Measurements from ENCODE around the gene GALNT12.

GALNT12 gene

DNA sequence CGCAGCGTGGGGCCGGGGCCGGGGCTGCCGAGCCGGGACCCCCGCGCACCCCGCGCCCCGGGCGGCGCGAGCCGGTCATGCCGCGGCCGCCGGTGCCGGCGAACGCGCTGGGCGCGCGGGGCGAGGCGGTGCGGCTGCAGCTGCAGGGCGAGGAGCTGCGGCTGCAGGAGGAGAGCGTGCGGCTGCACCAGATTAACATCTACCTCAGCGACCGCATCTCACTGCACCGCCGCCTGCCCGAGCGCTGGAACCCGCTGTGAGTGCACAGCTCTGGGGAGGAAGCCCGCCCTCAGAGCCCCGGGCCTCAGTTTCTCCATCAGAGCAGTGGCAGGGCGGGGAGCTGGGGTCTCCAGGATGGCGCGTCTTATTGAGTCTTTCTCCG, 335 bp downstream of the GALNT12 start:
- Histone ChIP-seq H3K9me3 (ENCODE audit: control insufficient read depth, insufficient read depth, low read length) (no peaks in the 10 kb centered on the region), H3K9ac (ENCODE audit: low read depth, low read length) (no peak overlapping the region), H3K4me1 (ENCODE audit: control insufficient read depth, insufficient read depth, low read length) (peaks cover 24% of the 10 kb centered on the region), H3K27me3 (ENCODE audit: control insufficient read depth, insufficient read depth, low read length) (peaks cover 7% of the 10 kb centered on the region), H3K4me3 (ENCODE audit: low read depth, low read length) (peak overlapping the region; percentile 71), H3K27ac (ENCODE audit: low read depth, low read length) (no peak overlapping the region), H3K36me3 (ENCODE audit: control insufficient read depth, insufficient read depth, low read length) (no peaks in the 10 kb centered on the region)

DNA sequence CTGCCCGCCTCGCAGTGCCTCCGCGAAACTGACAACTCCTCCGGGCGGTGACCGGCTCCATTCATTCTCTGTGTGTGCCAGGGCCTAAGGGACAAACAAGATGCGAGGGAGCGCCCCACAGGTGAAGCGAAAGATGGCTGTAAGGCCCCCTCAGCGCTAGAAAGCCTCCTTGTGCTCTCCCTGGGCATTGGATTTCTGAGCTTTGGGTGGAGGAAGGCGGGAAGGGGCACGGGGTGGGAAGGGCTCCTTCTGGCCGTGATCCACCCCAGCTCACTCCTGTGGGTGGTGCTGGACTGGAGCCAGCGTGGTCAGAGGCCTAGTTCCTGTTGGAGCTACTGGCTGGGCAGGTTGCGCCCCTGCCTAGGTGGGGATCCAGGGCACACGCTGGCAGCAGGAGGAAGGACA, 943 bp downstream of the GALNT12 start:
- peak overlapping the region; percentile 71 for H3K4me3 ChIP-seq (ENCODE audit: low read depth, low read length)
- H3K4me1 ChIP-seq (ENCODE audit: control insufficient read depth, insufficient read depth, low read length), result peaks cover 24% of the 10 kb centered on the region
- peaks cover 7% of the 10 kb centered on the region for H3K27me3 ChIP-seq (ENCODE audit: control insufficient read depth, insufficient read depth, low read length)
- H3K9ac ChIP-seq (ENCODE audit: low read depth, low read length), result no peak overlapping the region
- H3K27ac ChIP-seq (ENCODE audit: low read depth, low read length), result no peak overlapping the region
- no peaks in the 10 kb centered on the region for H3K36me3 ChIP-seq (ENCODE audit: control insufficient read depth, insufficient read depth, low read length)
- no peaks in the 10 kb centered on the region for H3K9me3 ChIP-seq (ENCODE audit: control insufficient read depth, insufficient read depth, low read length)

- H3K9me3 ChIP-seq (ENCODE audit: control insufficient read depth, insufficient read depth, low read length), result no peaks in the 10 kb centered on the region
- peaks cover 7% of the 10 kb centered on the region for H3K27me3 ChIP-seq (ENCODE audit: control insufficient read depth, insufficient read depth, low read length)
- no peaks in the 10 kb centered on the region for H3K36me3 ChIP-seq (ENCODE audit: control insufficient read depth, insufficient read depth, low read length)
- peaks cover 24% of the 10 kb centered on the region for H3K4me1 ChIP-seq (ENCODE audit: control insufficient read depth, insufficient read depth, low read length)
- H3K9ac ChIP-seq (ENCODE audit: low read depth, low read length), result no peak overlapping the region
- H3K4me3 ChIP-seq (ENCODE audit: low read depth, low read length), result no peak overlapping the region
- no peak overlapping the region for H3K27ac ChIP-seq (ENCODE audit: low read depth, low read length)
Observed at GRCh38 chr9:98808875-98809274, 1.4 kb downstream of the GALNT12 start.

- H3K4me1 ChIP-seq (ENCODE audit: control insufficient read depth, insufficient read depth, low read length), result peaks cover 24% of the 10 kb centered on the region
- peak overlapping the region; percentile 26; the same call in 1 of the 2 replicates for H3K4me3 ChIP-seq (ENCODE audit: low read depth, low read length)
- H3K27ac ChIP-seq (ENCODE audit: low read depth, low read length), result peak overlapping the region; percentile 46
- H3K9me3 ChIP-seq (ENCODE audit: control insufficient read depth, insufficient read depth, low read length), result no peaks in the 10 kb centered on the region
- H3K9ac ChIP-seq (ENCODE audit: low read depth, low read length), result no peak overlapping the region
- peaks cover 7% of the 10 kb centered on the region for H3K27me3 ChIP-seq (ENCODE audit: control insufficient read depth, insufficient read depth, low read length)
- H3K36me3 ChIP-seq (ENCODE audit: control insufficient read depth, insufficient read depth, low read length), result no peaks in the 10 kb centered on the region
Observed at GRCh38 chr9:98809311-98810101, 2.0 kb downstream of the GALNT12 start.

- no peak overlapping the region for H3K4me3 ChIP-seq (ENCODE audit: low read depth, low read length)
- no peaks in the 10 kb centered on the region for H3K9me3 ChIP-seq (ENCODE audit: control insufficient read depth, insufficient read depth, low read length)
- H3K9ac ChIP-seq (ENCODE audit: low read depth, low read length), result no peak overlapping the region
- H3K36me3 ChIP-seq (ENCODE audit: control insufficient read depth, insufficient read depth, low read length), result no peaks in the 10 kb centered on the region
- peaks cover 7% of the 10 kb centered on the region for H3K27me3 ChIP-seq (ENCODE audit: control insufficient read depth, insufficient read depth, low read length)
- peaks cover 23% of the 10 kb centered on the region for H3K4me1 ChIP-seq (ENCODE audit: control insufficient read depth, insufficient read depth, low read length)
- peak overlapping the region; percentile 46 for H3K27ac ChIP-seq (ENCODE audit: low read depth, low read length)
Observed at GRCh38 chr9:98810102-98810842, 2.8 kb downstream of the GALNT12 start.

- Histone ChIP-seq H3K36me3 (ENCODE audit: control insufficient read depth, insufficient read depth, low read length) (no peaks in the 10 kb centered on the region), H3K4me1 (ENCODE audit: control insufficient read depth, insufficient read depth, low read length) (peaks cover 19% of the 10 kb centered on the region), H3K27me3 (ENCODE audit: control insufficient read depth, insufficient read depth, low read length) (peaks cover 7% of the 10 kb centered on the region), H3K9ac (ENCODE audit: low read depth, low read length) (no peak overlapping the region), H3K27ac (ENCODE audit: low read depth, low read length) (no peak overlapping the region), H3K9me3 (ENCODE audit: control insufficient read depth, insufficient read depth, low read length) (no peaks in the 10 kb centered on the region), H3K4me3 (ENCODE audit: low read depth, low read length) (no peak overlapping the region)
Observed at GRCh38 chr9:98811051-98811650, 3.7 kb downstream of the GALNT12 start.

- Histone ChIP-seq H3K27me3 (ENCODE audit: control insufficient read depth, insufficient read depth, low read length) (no peaks in the 10 kb centered on the region), H3K27ac (ENCODE audit: low read depth, low read length) (no peak overlapping the region), H3K4me3 (ENCODE audit: low read depth, low read length) (no peak overlapping the region), H3K9ac (ENCODE audit: low read depth, low read length) (no peak overlapping the region), H3K36me3 (ENCODE audit: control insufficient read depth, insufficient read depth, low read length) (no peaks in the 10 kb centered on the region), H3K9me3 (ENCODE audit: control insufficient read depth, insufficient read depth, low read length) (no peaks in the 10 kb centered on the region), H3K4me1 (ENCODE audit: control insufficient read depth, insufficient read depth, low read length) (no peaks in the 10 kb centered on the region)
Observed at GRCh38 chr9:98815391-98815951, 8.0 kb downstream of the GALNT12 start.

GRCh38 chr9:98818764-98819163, 11.3 kb downstream of the GALNT12 start:
- no peak overlapping the region for H3K27ac ChIP-seq (ENCODE audit: low read depth, low read length)
- H3K4me1 ChIP-seq (ENCODE audit: control insufficient read depth, insufficient read depth, low read length), result no peaks in the 10 kb centered on the region
- no peak overlapping the region for H3K9ac ChIP-seq (ENCODE audit: low read depth, low read length)
- H3K27me3 ChIP-seq (ENCODE audit: control insufficient read depth, insufficient read depth, low read length), result no peaks in the 10 kb centered on the region
- H3K9me3 ChIP-seq (ENCODE audit: control insufficient read depth, insufficient read depth, low read length), result no peaks in the 10 kb centered on the region
- no peaks in the 10 kb centered on the region for H3K36me3 ChIP-seq (ENCODE audit: control insufficient read depth, insufficient read depth, low read length)
- H3K4me3 ChIP-seq (ENCODE audit: low read depth, low read length), result no peak overlapping the region

DNA sequence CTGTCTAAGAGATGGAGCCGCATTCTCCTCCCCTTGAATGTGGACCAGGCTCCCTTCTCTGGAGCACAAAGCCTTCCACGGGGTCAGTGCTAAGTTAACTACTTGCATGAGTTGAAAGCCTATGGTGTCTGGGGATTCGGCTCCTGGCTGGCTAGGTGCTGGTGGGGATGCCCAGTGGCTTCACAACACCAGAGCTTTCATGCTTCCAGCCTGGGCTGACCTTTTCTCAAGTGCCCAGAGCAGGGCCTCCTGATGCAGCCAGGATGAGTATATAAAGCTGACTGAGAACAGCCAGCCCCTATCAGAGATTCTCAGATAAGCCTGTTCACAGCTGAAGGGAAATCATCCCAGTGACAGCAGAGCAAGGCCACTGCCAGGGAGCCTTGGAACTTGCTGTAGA, 11.8 kb downstream of the GALNT12 start:
- H3K9ac ChIP-seq (ENCODE audit: low read depth, low read length), result no peak overlapping the region
- H3K36me3 ChIP-seq (ENCODE audit: control insufficient read depth, insufficient read depth, low read length), result 0 out of 2 replicates have a peak, but pooled peaks cover 2% of the 10 kb centered on the region
- no peaks in the 10 kb centered on the region for H3K27me3 ChIP-seq (ENCODE audit: control insufficient read depth, insufficient read depth, low read length)
- no peak overlapping the region for H3K4me3 ChIP-seq (ENCODE audit: low read depth, low read length)
- H3K9me3 ChIP-seq (ENCODE audit: control insufficient read depth, insufficient read depth, low read length), result no peaks in the 10 kb centered on the region
- no peak overlapping the region for H3K27ac ChIP-seq (ENCODE audit: low read depth, low read length)
- H3K4me1 ChIP-seq (ENCODE audit: control insufficient read depth, insufficient read depth, low read length), result no peaks in the 10 kb centered on the region

DNA sequence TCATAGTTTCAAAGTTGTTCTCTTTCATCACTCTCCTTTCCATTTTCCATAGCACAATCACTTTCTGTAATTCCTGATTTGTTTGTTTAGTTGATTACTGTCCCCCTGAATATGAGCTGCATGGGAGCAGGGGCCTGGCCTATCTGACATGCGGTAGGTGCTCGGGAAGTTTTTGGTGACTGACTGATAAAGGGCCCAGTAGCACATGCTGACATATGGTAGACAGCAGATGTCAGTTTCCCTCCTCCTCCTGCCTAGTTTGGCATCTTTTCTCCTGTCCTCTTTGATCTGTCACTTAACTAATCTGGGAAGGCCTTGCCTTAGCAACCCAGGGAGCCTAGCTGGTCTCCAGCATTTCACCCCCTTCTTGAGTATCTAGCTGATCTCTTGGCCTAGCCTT, 14.4 kb downstream of the GALNT12 start:
- H3K4me1 ChIP-seq (ENCODE audit: control insufficient read depth, insufficient read depth, low read length), result no peaks in the 10 kb centered on the region
- H3K9ac ChIP-seq (ENCODE audit: low read depth, low read length), result no peak overlapping the region
- no peak overlapping the region for H3K4me3 ChIP-seq (ENCODE audit: low read depth, low read length)
- no peak overlapping the region for H3K27ac ChIP-seq (ENCODE audit: low read depth, low read length)
- no peaks in the 10 kb centered on the region for H3K9me3 ChIP-seq (ENCODE audit: control insufficient read depth, insufficient read depth, low read length)
- 0 out of 2 replicates have a peak, but pooled peaks cover 6% of the 10 kb centered on the region for H3K36me3 ChIP-seq (ENCODE audit: control insufficient read depth, insufficient read depth, low read length)
- H3K27me3 ChIP-seq (ENCODE audit: control insufficient read depth, insufficient read depth, low read length), result no peaks in the 10 kb centered on the region

Measured in HUES48 (cell line).